Right hindlimb (tissue), 1 donor: ENCODE results near the gene OTOG.

ENCODE experiments used
- DNase-seq: peaks from one replicate; pipeline ENCODE4 v3.0.0-alpha.2; 2018

Gene OTOG

DNA sequence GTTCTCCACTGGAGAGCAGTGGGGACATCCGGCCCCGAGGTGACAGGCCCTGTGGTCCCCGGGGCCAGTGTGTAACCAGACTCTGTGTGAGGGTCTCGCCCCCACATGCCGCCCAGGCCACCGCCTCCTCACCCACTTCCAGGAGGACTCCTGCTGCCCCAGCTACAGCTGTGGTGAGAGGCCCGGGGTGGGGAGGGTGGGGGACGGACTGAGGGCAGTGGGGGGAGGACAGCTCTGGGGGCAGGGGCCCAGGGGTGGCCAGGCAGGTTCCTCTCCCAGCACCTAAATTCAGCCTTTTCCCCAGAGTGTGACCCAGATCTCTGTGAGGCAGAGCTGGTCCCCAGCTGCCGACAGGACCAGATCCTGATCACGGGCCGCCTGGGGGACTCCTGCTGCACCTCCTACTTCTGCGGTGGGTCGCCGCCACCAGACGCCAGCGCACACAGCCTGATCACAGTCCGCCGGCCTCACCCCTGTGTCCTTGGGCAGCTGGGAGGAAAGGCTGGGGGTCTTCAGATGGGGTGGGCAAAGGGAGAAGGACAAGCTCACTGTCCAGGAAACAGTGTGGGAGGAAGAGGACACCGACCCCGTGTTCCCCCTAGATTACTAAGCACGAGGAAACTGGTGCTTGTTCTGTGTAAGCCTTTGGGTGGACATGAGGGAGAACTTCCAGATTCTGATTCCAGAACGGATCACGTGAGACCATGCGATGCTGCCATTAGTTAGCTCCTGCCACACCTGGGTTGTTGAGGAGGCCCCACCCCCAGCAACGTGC is 87.9 kb downstream of the OTOG start:
- DNase-seq = no peak

DNA sequence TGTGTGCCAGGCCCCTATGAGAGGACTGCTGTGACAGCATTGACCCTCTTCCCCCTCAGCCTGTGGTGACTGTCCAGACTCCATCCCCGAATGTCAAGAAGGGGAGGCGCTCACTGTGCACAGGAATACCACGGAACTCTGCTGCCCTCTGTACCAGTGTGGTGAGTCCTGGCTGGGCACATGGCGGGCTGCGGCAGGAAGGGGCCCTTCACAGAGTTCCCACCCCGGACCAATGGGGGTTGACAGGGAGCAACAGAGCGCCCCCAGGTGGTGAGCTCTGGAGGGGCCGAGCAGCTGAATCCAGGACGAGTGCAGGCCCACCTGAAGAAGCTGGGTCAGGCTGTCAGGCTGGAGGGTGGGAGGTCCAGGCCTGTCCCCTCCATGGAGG is 88.5 kb downstream of the OTOG start:
- DNase-seq = no peak

DNA sequence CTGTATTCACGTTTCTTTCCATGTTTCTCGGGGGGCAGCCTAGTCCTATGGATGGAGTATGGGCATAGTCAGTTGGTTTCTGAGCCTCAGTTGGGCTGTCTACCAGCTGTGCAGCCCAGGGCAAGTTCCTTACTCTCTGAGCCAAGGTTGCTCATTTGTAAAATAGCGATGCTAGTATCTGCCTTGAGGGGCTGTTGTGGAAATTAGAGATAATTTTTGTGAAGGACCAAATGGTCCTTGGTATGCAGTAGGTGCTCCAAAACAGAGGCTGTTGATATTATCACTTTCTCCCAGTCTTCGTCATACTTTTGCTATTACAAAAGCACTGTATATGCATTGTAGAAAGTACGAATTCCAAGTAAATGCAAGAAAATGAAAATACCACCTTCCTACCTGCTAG is 89.7 kb downstream of the OTOG start:
- DNase-seq = no peak

DNA sequence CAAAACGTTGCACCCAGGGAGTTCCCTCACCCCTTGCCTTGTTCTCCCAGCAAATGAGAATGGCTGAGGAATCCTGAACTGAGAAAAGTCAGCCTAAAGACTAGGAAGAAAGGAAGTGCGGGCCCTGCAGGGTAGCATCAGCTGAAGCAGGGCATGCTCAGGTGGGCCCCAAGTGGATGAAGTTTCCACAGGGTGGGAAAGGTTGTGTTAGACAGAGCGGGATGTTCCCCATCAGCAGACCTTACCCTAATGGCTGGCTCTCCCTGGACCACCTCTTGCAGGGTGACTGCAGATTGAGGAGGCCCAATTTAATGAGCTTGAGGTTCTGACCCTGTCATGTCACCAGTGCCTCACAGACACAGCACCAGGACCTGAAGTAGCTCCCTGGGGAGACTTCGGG is 90.8 kb downstream of the OTOG start:
- no peak for DNase-seq

DNA sequence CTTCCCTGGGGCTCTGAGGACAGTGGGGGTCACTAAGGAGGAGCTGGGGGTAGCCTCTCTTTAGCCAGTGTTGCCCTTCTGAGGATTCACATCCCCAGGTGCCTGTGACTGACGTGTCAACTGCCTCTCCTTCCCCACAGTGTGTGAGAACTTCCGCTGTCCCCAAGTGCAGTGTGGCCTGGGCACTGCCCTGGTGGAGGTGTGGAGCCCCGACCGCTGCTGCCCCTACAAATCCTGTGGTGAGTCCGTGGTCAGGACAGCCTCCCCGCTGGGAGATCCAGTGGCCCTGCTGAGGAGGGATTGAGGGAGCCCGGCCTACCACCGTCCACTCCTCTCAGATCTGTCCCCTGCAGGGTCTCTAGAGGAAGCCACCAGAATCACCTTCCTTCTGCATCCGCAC is 91.3 kb downstream of the OTOG start:
- DNase-seq = no peak

DNA sequence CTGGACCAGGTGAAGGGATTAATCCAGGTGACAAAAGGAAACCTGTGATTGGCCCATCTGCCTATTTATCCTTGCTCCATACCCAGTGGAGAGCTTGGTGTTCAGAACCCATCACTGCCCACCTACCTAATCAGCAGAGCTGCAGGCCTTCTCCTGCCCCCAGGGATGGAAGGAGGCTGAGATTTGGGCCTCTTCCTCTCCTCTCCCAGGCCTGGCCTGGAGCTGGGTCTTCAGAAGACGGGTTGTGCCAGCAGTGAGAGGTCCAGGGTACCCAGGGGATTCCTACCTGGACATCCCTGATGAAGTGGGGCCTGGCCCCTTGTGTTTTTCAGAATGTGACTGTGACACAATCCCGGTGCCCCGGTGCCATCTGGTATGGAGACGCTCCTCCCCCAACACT is 92.0 kb downstream of the OTOG start:
- DNase-seq = no peak

DNA sequence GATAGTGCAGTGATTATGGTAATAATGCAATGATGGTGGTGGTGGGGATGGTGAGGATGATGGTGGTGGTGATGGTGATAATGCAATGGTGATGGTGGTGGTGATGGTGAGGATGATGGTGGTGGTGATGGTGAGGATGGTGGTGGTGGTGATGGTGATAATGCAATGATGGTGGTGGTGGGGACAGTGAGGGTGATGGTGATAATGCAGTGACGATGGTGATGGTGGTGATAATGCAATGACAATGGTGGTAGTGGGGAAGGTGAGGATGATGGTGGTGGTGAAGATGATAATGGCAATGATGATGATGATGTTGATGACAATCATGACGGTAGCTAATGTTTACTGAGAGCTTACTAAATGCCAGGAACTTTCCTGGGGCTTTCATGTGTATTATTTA is 92.7 kb downstream of the OTOG start:
- DNase-seq = no peak

DNA sequence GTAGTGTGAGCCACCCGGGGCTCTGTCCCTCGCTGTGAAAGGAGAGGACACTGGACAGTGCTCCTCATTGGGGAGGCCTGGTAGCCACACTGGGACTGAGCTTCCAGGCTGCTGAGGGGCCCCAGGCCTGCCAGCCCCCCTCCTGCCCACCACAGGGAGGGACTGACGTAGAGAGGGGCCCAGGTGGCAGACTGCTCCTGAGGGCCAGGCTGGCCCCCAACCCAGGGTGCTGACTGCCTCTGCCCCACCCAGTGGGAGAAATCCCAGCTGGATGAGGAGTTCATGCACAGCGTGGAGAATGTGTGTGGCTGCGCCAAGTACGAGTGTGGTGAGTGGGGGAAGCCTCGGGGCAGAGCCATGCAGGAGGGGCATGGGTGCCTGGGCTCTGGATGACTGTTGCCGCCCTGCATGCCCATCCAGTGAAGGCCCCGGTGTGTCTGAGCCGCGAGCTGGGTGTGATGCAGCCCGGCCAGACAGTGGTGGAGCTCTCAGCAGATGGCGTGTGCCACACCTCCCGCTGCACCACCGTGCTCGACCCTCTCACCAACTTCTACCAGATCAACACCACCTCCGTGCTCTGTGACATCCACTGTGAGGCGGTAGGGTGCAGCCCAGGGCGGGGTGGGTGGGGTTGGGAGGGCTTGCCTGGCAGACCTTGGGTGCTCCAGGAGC is 93.6 kb downstream of the OTOG start:
- DNase-seq = no peak

DNA sequence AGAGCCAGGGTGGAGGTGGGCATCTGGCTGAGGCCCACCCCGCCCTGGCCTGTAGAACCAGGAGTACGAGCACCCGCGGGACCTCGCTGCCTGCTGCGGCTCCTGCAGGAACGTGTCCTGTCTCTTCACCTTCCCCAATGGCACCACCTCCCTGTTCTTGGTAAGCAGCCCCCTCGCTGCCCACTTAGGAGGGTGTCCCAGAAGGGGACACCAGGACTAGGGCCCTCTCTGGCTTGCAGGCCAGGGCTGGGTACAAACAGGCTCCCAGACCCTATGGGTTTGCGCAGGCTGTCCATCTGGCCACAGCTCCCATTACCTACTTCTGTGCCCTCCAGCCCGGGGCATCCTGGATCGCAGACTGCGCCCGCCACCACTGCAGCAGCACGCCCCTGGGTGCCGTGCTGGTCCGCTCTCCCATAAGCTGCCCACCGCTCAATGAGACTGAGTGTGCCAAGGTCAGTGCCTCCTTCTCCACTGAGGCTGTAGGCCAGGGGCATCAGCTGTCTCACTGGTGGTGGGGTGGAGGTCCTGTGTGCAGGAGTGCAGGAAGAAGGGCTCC is 94.8 kb downstream of the OTOG start:
- no peak for DNase-seq

DNA sequence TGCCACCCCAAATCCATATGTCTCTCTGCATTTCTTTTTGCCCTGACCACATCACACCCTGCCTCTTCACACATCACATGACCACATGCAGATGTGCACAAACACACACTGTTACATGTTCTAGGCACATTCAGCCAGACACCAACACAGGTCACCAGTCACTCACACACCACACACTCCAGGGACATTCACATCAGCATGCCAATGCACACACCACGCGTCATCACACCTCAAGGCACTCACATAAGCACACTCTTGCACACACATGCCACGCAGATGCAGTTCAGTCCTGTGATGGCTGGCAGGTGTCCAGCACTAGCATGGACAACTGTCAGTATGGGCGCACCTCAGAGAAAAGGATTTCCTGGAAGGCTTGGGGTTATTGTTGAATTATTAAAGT is 95.3 kb downstream of the OTOG start:
- DNase-seq = no peak

DNA sequence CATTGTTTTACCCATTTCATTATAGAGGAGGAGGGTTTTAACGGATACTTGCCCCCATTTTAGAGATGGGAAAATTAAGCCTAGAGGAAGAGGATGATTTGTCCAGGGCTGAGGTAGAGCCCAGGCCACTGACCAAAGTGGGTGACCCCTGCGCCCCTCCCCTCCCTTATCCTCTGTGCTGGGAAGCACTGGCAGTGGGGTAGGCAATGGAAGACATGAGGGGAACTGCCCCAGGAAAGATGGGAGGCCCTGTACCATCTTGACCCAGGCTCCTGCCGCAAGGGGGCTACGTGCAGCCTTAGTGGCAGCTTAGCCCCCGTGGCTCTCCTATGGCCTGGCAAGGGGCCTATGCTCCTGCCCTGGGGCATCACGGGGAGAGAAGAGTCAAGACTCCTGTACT is 95.9 kb downstream of the OTOG start:
- DNase-seq = no peak

DNA sequence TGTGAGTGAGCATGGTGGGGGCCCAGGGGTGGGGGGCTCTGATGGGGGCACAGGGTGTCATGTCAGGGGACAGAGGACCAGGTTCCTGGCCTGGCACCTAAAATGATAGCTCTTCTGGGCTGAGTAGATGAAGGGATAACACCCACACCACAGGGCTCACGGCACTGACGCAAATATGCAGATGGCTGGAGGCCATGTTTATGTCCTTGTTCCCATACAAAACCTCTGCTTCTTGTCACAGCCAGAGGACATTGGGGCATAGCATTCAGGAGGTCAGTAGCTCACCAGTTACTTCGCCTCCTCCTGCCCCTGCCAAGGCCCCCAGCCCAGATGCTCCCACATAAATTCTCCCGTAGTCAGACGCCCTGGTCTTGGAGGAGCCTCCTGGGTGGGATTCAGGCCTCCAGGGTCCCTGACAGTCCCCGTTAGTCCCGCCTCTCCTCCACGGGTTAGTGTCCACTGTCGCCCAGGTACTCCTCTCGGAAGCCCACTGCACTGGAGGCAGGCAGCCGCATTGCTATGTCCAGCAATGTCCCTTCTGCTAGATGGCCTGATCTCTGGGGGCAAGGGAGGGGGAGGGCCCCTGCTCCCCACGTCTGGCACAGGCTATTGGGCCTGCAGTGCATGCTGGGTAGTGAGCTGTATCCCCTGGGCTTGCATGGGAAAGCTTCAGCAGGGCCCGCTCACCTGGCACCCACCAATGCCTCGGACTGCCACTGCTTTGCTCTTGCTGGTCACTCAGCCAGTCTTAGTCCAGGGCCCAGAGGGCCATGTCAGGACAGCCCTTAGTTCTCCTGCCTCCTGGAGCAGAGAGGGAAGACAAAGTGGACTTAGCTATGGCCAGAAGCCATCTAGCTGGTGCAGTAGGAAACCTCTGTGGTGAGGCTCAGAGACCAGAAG is 96.7 kb downstream of the OTOG start:
- no peak for DNase-seq

DNA sequence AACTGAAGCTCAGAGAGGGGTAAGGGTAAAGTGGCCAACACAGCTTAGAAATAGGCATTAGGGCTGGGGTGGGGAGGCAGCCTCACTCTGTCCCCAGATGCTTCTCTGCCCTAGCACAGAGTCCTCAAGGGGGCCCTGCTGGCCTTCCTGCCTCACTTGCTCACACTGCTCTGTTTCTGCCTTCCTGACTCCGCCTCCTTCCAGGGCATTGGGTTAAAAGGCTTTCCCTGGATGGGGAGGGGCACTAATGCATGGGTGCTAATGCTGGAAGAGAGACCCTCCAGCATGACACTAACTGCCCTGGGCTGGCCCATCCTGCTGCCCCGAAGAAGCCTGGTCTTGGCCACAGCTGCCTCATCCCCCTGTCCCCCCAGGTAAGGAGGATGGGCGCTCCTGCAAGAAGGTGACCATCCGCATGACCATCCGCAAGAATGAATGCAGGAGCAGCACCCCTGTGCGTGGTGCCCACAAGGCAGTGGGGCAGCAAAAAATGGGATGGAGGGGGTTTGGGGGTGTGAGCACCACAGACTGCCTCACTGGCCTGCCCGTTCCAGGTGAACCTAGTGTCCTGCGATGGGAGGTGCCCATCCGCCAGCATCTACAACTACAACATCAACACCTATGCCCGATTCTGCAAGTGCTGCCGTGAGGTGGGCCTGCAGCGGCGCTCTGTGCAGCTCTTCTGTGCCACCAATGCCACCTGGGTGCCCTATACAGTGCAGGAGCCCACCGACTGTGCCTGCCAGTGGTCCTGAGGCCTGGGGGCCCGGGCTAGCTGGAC is 98.3 kb downstream of the OTOG start:
- DNase-seq = no peak

DNA sequence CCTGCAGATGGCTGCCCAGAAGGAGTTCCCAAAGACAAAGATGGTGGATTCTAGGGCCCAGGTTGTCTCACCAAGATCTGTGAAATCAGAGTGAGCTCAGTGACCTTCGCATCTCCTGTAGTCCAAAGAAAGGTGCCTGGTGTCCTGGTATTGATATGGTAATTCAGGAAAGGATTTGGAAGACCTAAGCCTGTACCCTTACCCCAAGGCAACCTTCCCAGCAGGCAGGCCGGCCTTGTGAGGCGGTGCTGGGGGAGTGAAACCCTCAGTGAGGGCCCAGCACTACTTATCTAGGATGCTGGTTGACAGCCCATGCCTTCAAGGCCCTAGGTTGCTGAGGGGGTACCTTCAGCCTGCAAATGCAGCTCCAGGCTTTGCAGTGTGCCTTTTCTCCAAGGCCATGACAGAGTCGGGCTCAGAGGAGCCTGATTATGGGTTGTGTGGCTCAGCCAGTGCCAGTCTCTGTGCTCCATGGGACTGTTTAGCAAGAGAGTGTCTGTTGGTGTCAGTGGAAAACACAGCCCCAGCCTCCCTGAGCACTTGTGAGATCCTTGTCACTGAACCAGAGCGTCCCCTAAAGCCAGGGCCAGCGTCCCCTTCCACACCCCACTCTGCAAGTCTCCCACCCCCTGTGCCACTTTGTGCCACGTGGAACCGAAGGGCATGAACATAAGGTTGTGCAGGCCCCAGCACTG is 99.5 kb downstream of the OTOG start:
- DNase-seq = no peak

DNA sequence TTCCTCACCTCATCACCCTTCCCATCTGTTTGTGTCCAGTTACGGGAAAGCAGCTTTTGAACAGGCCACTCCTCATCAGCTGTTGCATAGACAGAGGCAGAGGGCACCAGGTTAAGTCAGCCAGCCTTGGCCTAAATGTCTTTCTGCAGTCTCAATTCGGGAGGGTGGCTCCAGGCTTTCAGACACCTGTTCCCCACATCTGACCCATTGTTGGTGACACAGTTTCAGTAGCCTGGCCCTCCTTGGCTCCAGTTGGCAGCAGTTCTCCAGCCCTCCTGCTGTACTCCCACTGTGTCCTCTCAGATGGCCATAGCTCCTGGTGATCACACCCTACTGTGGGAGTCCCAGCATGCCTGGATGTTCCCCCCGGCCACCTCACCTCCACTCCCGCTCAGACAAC is 101.5 kb downstream of the OTOG start:
- DNase-seq = no peak

DNA sequence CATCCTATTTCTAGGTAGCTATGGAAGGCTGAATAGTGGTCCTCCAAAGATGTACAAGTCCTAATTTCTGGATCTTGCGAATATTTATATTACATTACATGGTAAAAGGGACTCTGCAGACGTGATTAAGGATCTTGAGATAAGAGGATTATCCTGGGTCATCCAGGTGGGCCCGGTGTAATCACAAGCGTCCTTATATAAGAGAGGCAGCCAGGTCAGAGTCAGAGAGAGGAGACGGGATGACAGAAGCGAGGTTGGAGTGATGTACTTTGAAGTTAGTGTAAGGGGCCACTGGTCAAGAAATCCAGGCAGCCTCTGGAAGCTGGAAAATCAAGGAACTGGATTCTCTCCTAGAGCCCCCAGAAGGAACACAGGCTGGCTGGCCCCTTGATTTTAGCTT is 102.2 kb downstream of the OTOG start:
- no peak for DNase-seq

DNA sequence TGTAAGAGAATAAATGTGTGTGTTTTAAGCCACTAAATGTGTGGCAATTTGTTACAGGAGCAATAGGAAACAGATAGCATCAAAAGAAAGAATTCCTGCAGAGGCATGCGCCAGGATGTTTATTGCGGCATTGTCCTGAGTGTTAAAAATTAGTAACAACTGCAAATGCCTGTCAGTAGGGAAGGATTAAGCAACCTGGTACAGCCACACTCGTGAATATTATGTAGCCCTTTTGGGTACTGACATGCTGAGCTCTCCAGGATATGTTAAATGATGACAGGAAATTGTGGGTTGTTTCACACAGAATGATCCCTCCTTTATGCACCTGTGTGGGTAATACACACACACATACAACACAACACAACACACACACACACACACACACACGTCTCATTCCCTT is 102.6 kb downstream of the OTOG start:
- no peak for DNase-seq

DNA sequence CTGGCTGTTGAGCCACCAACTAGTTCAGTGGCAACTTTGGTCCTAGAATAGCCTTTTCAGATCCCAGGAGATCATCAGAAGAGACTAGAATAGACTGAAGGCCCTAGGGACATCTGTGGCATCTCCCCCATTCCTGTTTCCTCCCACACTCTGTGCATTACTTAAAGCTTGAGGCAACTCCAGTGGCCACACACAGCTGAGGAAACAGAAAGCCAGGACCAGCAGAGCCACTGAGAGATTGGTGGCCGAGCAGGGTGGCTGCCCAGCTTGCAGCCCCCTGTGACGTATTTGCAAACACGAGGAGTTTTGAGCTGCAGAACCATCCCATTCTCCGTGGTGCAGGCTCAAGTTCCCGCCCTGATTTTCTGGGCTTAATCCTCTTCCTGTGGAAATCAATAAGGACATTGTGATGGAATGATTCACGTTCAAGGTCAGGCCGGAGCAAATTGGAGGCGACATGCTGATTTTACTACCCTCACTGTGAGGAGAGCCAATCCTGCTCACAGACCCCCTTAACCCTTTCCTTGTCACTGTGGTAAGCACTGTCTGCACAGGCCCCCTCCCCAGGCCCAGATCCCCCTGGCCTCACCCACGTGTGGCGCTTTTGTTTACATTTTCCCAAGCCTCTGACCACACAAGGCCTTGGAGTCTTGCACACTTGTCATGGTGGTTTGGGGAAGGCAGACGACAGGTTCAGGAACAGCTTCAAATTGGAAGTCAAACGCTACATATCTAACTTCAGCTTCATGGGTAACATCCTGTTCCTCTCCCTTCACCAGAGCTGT is 103.3 kb downstream of the OTOG start:
- peak; percentile 74 for DNase-seq

DNA sequence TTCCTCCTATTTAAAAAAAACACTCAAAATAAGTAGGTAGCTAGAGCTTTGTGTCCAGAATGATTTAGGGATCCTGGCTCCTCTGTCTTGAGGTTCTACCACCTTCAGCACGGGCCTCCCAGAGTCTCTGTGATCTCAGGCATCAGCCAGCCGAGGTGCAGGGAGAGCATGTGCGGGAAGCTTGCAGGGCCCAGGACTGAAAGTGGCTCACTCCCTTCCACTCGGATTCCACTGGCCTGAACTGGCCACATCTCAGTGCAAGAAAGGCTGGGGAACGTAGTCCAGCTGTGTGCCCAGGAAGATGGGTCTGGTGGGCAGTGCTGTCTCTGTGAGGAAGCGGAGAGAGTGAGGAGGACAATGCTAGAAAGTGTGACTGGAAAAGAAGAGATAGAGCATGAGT is 104.0 kb downstream of the OTOG start:
- DNase-seq = no peak

DNA sequence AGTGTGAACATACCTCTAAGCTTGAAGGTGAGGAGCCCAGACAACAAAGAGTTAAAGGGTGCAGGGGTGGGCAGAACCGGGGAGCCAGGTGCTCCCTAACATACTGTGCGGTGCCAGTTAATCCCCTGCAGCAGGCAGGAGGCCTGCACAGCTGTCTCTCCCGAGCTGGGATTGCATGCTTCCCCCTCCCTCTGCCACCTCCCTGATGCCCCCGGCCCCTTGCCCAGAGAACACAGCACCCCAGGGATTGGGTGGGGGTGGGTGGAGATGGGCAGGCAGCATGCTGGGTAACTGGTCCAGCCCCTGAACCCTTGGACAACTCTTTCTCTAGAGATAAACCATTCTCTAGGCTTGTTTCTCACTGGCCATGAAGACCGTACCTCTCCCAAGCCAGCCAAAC is 104.6 kb downstream of the OTOG start:
- peak; percentile 75 for DNase-seq

DNA sequence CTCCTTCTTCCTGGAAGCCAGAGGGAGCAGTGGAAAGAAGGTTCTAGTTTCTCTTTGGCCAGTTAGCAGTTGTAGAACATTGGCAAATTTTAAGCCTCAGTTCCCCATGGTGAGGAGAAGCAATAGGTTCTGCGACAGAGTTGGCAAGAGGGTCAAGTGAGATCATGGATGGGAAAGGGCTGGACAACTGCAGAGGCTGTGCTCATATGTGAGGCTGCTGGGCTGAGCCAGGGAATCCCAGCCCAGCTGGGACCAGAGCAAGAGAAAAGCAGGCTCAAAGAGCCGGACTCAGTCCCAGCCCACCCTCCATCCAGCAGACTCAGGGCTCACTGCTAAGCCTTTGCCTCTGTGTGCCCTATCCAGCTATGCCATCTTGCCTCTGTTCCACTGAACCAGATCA is 105.5 kb downstream of the OTOG start:
- peak; percentile 74 for DNase-seq
